Endothelial cell (in vitro differentiated cells): Measurements from ENCODE around the gene EBI3. TPM values are rescaled to one million over a fixed set of nuclear protein-coding genes. Genes with fewer than 3 reads are reported as not detected.
"Not testable (repeated sequence)": the region's sequence is repeated elsewhere in the genome, so short reads cannot be mapped to it uniquely, and the experiment has no call there.

Experiments
- DNase-seq: peaks from one replicate; pipeline ENCODE4 v3.0.0; 2021; ENCODE audit warnings: low spot score
- H3K27ac Mint-ChIP-seq: one replicate; pipeline ENCODE4 v1.8.0; 2021; ENCODE audit warnings: mixed read lengths, inconsistent platforms; ENCODE audit not compliant: unreplicated experiment
- H3K27me3 Mint-ChIP-seq: one replicate; pipeline ENCODE4 v1.8.0; 2021; ENCODE audit warnings: mild to moderate bottlenecking, moderate library complexity, mixed read lengths, inconsistent platforms; ENCODE audit not compliant: unreplicated experiment
- H3K36me3 Mint-ChIP-seq: one replicate; pipeline ENCODE4 v1.8.0; 2021; ENCODE audit warnings: mild to moderate bottlenecking, low read depth, mixed read lengths, inconsistent platforms; ENCODE audit not compliant: unreplicated experiment
- H3K4me1 Mint-ChIP-seq: one replicate; pipeline ENCODE4 v1.8.0; 2021; ENCODE audit warnings: mild to moderate bottlenecking, mixed read lengths, inconsistent platforms; ENCODE audit not compliant: unreplicated experiment
- H3K4me3 Mint-ChIP-seq: one replicate; pipeline ENCODE4 v1.8.0; 2021; ENCODE audit warnings: mild to moderate bottlenecking, mixed read lengths, inconsistent platforms; ENCODE audit not compliant: unreplicated experiment
- H3K9me3 Mint-ChIP-seq: one replicate; pipeline ENCODE4 v1.8.0; 2021; ENCODE audit warnings: mixed read lengths, inconsistent platforms; ENCODE audit not compliant: unreplicated experiment
- CTCF ChIP-seq: fragments of 200-600 bp; sonication (generic); IDR thresholded peaks from one replicate; pipeline ENCODE4 v1.5.0; 2021; ENCODE audit warnings: antibody characterized with exemption; ENCODE audit not compliant: unreplicated experiment
- total RNA-seq: library from RNA; stranded (reverse); fragmentation: NEBNext Ultra II Directional; extraction: Animal tissue kit (Norgen Biotek cat#: 25700); gene quantifications from one replicate; pipeline ENCODE4 v1.2.1, GENCODE V29; 2021; ENCODE audit not compliant: unreplicated experiment

Gene EBI3
- total RNA-seq, 1 donor from 2014 or later, result 9.7 TPM

- DNase-seq, result no peak
- no peak for TF ChIP-seq CTCF
- peaks cover 4% of the 10 kb centered on the region for H3K27me3 Mint-ChIP-seq
- H3K4me1 Mint-ChIP-seq, result no peaks in the 10 kb centered on the region
- no peak overlapping the region for H3K27ac Mint-ChIP-seq
- no peaks in the 10 kb centered on the region for H3K36me3 Mint-ChIP-seq
- no peaks in the 10 kb centered on the region for H3K9me3 Mint-ChIP-seq
- H3K4me3 Mint-ChIP-seq, result no peak overlapping the region
These were observed 16.2 kb upstream of the EBI3 start for GRCh38 chr19:4213116-4213515.

GRCh38 chr19:4215807-4216206 is 13.5 kb upstream of the EBI3 start:
- no peaks in the 10 kb centered on the region for H3K9me3 Mint-ChIP-seq
- no peaks in the 10 kb centered on the region for H3K4me1 Mint-ChIP-seq
- peaks cover 8% of the 10 kb centered on the region for H3K27me3 Mint-ChIP-seq
- DNase-seq, result no peak
- H3K27ac Mint-ChIP-seq, result no peak overlapping the region
- H3K4me3 Mint-ChIP-seq, result no peak overlapping the region
- no peaks in the 10 kb centered on the region for H3K36me3 Mint-ChIP-seq
- no peak for TF ChIP-seq CTCF

- Mint-ChIP-seq H3K27ac (no peak overlapping the region), H3K9me3 (no peaks in the 10 kb centered on the region), H3K36me3 (no peaks in the 10 kb centered on the region), H3K27me3 (peaks cover 10% of the 10 kb centered on the region), H3K4me1 (no peaks in the 10 kb centered on the region), H3K4me3 (no peak overlapping the region)
- DNase-seq, result no peak
- TF ChIP-seq CTCF, result no peak
These were observed 12.5 kb upstream of the EBI3 start for GRCh38 chr19:4216846-4217245.

- no peak overlapping the region for H3K4me3 Mint-ChIP-seq
These were observed 11.7 kb upstream of the EBI3 start for GRCh38 chr19:4217429-4218264.

GRCh38 chr19:4218523-4218922 is 10.8 kb upstream of the EBI3 start:
- H3K4me3 Mint-ChIP-seq, DNase-seq, H3K4me1 Mint-ChIP-seq, H3K36me3 Mint-ChIP-seq, H3K27ac Mint-ChIP-seq, H3K9me3 Mint-ChIP-seq, H3K27me3 Mint-ChIP-seq: not testable (repeated sequence)

More at GRCh38 chr19:4217429-4218264, 11.7 kb upstream of the EBI3 start:
- no peak overlapping the region for H3K27ac Mint-ChIP-seq
- H3K4me1 Mint-ChIP-seq, result no peaks in the 10 kb centered on the region
- no peaks in the 10 kb centered on the region for H3K36me3 Mint-ChIP-seq
- TF ChIP-seq CTCF, result no peak
- peaks cover 8% of the 10 kb centered on the region for H3K27me3 Mint-ChIP-seq
- no peak for DNase-seq
- no peaks in the 10 kb centered on the region for H3K9me3 Mint-ChIP-seq
